Measurements from ENCODE around the gene CACNA1D.

CACNA1D gene

GRCh38 chr3:53803816-53804695, 309.6 kb downstream of the CACNA1D start:
- no peaks in the 10 kb centered on the region for H3K36me3 ChIP-seq (ENCODE audit: insufficient read depth, low read length)
- no peaks in the 10 kb centered on the region for H3K9me3 ChIP-seq (ENCODE audit: insufficient read depth, low read depth, low read length)
- H3K27ac ChIP-seq (ENCODE audit: low read depth, low read length) = no peak overlapping the region
- WGBS = 91% methylated on average over 20 of the region's 20 CpGs
- H3K4me3 ChIP-seq (ENCODE audit: low read length) = no peak overlapping the region
- peaks cover 12% of the 10 kb centered on the region; the same call in 1 of the 2 replicates for H3K4me1 ChIP-seq (ENCODE audit: insufficient read depth, low read length)
- no peak overlapping the region; the same call in 1 of the 2 replicates for H3K9ac ChIP-seq (ENCODE audit: low read depth, low read length)
- no peaks in the 10 kb centered on the region for H3K27me3 ChIP-seq (ENCODE audit: insufficient read depth, low read length)

- Histone ChIP-seq H3K27ac (ENCODE audit: low read depth, low read length) (no peak overlapping the region), H3K36me3 (ENCODE audit: insufficient read depth, low read length) (no peaks in the 10 kb centered on the region), H3K9ac (ENCODE audit: low read depth, low read length) (no peak overlapping the region), H3K4me1 (ENCODE audit: insufficient read depth, low read length) (peaks cover 12% of the 10 kb centered on the region; the same call in 1 of the 2 replicates), H3K4me3 (ENCODE audit: low read length) (no peak overlapping the region), H3K9me3 (ENCODE audit: insufficient read depth, low read depth, low read length) (no peaks in the 10 kb centered on the region), H3K27me3 (ENCODE audit: insufficient read depth, low read length) (no peaks in the 10 kb centered on the region)
- 72% methylated on average over 14 of the region's 14 CpGs for WGBS
Observed at GRCh38 chr3:53804697-53805462, 310.5 kb downstream of the CACNA1D start.

GRCh38 chr3:53805463-53806159, 311.2 kb downstream of the CACNA1D start:
- no peak overlapping the region for H3K4me3 ChIP-seq (ENCODE audit: low read length)
- H3K9ac ChIP-seq (ENCODE audit: low read depth, low read length) = no peak overlapping the region
- H3K4me1 ChIP-seq (ENCODE audit: insufficient read depth, low read length) = peaks cover 12% of the 10 kb centered on the region; the same call in 1 of the 2 replicates
- H3K9me3 ChIP-seq (ENCODE audit: insufficient read depth, low read depth, low read length) = no peaks in the 10 kb centered on the region
- H3K27ac ChIP-seq (ENCODE audit: low read depth, low read length) = no peak overlapping the region
- no peaks in the 10 kb centered on the region for H3K27me3 ChIP-seq (ENCODE audit: insufficient read depth, low read length)
- 90% methylated on average over 4 of the region's 4 CpGs for WGBS
- no peaks in the 10 kb centered on the region for H3K36me3 ChIP-seq (ENCODE audit: insufficient read depth, low read length)

- WGBS = 87% methylated on average over 10 of the region's 10 CpGs
- Histone ChIP-seq H3K9me3 (ENCODE audit: insufficient read depth, low read depth, low read length) (no peaks in the 10 kb centered on the region), H3K4me1 (ENCODE audit: insufficient read depth, low read length) (peaks cover 12% of the 10 kb centered on the region; the same call in 1 of the 2 replicates), H3K36me3 (ENCODE audit: insufficient read depth, low read length) (no peaks in the 10 kb centered on the region), H3K27ac (ENCODE audit: low read depth, low read length) (no peak overlapping the region), H3K4me3 (ENCODE audit: low read length) (no peak overlapping the region), H3K27me3 (ENCODE audit: insufficient read depth, low read length) (no peaks in the 10 kb centered on the region), H3K9ac (ENCODE audit: low read depth, low read length) (no peak overlapping the region)
Observed at GRCh38 chr3:53806182-53807116, 312.0 kb downstream of the CACNA1D start.

- 91% methylated on average over 15 of the region's 15 CpGs for WGBS
- H3K9ac ChIP-seq (ENCODE audit: low read depth, low read length) = no peak overlapping the region
- H3K27me3 ChIP-seq (ENCODE audit: insufficient read depth, low read length) = no peaks in the 10 kb centered on the region
- peaks cover 12% of the 10 kb centered on the region; the same call in 1 of the 2 replicates for H3K4me1 ChIP-seq (ENCODE audit: insufficient read depth, low read length)
- H3K4me3 ChIP-seq (ENCODE audit: low read length) = no peak overlapping the region
- H3K36me3 ChIP-seq (ENCODE audit: insufficient read depth, low read length) = no peaks in the 10 kb centered on the region
- no peaks in the 10 kb centered on the region for H3K9me3 ChIP-seq (ENCODE audit: insufficient read depth, low read depth, low read length)
- no peak overlapping the region for H3K27ac ChIP-seq (ENCODE audit: low read depth, low read length)
Observed at GRCh38 chr3:53807117-53807810, 312.9 kb downstream of the CACNA1D start.

- WGBS = 96% methylated on average over 13 of the region's 13 CpGs
- H3K27ac ChIP-seq (ENCODE audit: low read depth, low read length) = no peak overlapping the region
- H3K27me3 ChIP-seq (ENCODE audit: insufficient read depth, low read length) = no peaks in the 10 kb centered on the region
- H3K36me3 ChIP-seq (ENCODE audit: insufficient read depth, low read length) = no peaks in the 10 kb centered on the region
- H3K4me1 ChIP-seq (ENCODE audit: insufficient read depth, low read length) = peaks cover 12% of the 10 kb centered on the region; the same call in 1 of the 2 replicates
- H3K9me3 ChIP-seq (ENCODE audit: insufficient read depth, low read depth, low read length) = no peaks in the 10 kb centered on the region
- H3K9ac ChIP-seq (ENCODE audit: low read depth, low read length) = no peak overlapping the region
- H3K4me3 ChIP-seq (ENCODE audit: low read length) = no peak overlapping the region
Observed at GRCh38 chr3:53808496-53808895, 314.1 kb downstream of the CACNA1D start.

GRCh38 chr3:53809267-53809666, 314.9 kb downstream of the CACNA1D start:
- Histone ChIP-seq H3K36me3 (ENCODE audit: insufficient read depth, low read length) (no peaks in the 10 kb centered on the region), H3K9ac (ENCODE audit: low read depth, low read length) (no peak overlapping the region), H3K4me1 (ENCODE audit: insufficient read depth, low read length) (peaks cover 10% of the 10 kb centered on the region; the same call in 1 of the 2 replicates), H3K4me3 (ENCODE audit: low read length) (no peak overlapping the region), H3K27ac (ENCODE audit: low read depth, low read length) (no peak overlapping the region), H3K9me3 (ENCODE audit: insufficient read depth, low read depth, low read length) (no peaks in the 10 kb centered on the region), H3K27me3 (ENCODE audit: insufficient read depth, low read length) (no peaks in the 10 kb centered on the region)
- 94% methylated on average over 12 of the region's 12 CpGs for WGBS

GRCh38 chr3:53809764-53810400, 315.5 kb downstream of the CACNA1D start:
- no peaks in the 10 kb centered on the region for H3K27me3 ChIP-seq (ENCODE audit: insufficient read depth, low read length)
- H3K9me3 ChIP-seq (ENCODE audit: insufficient read depth, low read depth, low read length) = no peaks in the 10 kb centered on the region
- H3K36me3 ChIP-seq (ENCODE audit: insufficient read depth, low read length) = no peaks in the 10 kb centered on the region
- WGBS = 93% methylated on average over 28 of the region's 28 CpGs
- H3K4me3 ChIP-seq (ENCODE audit: low read length) = no peak overlapping the region
- peaks cover 4% of the 10 kb centered on the region; the same call in 1 of the 2 replicates for H3K4me1 ChIP-seq (ENCODE audit: insufficient read depth, low read length)
- no peak overlapping the region for H3K27ac ChIP-seq (ENCODE audit: low read depth, low read length)
- H3K9ac ChIP-seq (ENCODE audit: low read depth, low read length) = no peak overlapping the region

- Histone ChIP-seq H3K27me3 (ENCODE audit: insufficient read depth, low read length) (no peaks in the 10 kb centered on the region), H3K36me3 (ENCODE audit: insufficient read depth, low read length) (0 out of 2 replicates have a peak, but pooled peaks cover 3% of the 10 kb centered on the region), H3K9me3 (ENCODE audit: insufficient read depth, low read depth, low read length) (no peaks in the 10 kb centered on the region), H3K4me3 (ENCODE audit: low read length) (no peak overlapping the region), H3K27ac (ENCODE audit: low read depth, low read length) (no peak overlapping the region), H3K4me1 (ENCODE audit: insufficient read depth, low read length) (no peaks in the 10 kb centered on the region), H3K9ac (ENCODE audit: low read depth, low read length) (no peak overlapping the region)
- WGBS = 93% methylated on average over 24 of the region's 24 CpGs
Observed at GRCh38 chr3:53811143-53811927, 316.9 kb downstream of the CACNA1D start.

Data from HUES64 (cell line).